Lower leg skin (tissue), 3 donors: Measurements from ENCODE around the gene DOCK1.

Experiments
- CTCF ChIP-seq, 3 donors: fragments of 450-650 bp; IDR thresholded peaks; one replicate each; pipeline ENCODE4 v1.5.1; 2016; ENCODE audit warnings: antibody characterized with exemption in 3 of 3, mild to moderate bottlenecking in 3 of 3, moderate library complexity in 2 of 3
- POLR2A ChIP-seq, 2 donors: fragments of 450-650 bp; IDR thresholded peaks; one replicate each; pipeline ENCODE4 v1.6.1; 2016 to 2017; ENCODE audit warnings: antibody characterized with exemption in 2 of 2, mild to moderate bottlenecking in 1 of 2, moderate library complexity in 1 of 2

DNA sequence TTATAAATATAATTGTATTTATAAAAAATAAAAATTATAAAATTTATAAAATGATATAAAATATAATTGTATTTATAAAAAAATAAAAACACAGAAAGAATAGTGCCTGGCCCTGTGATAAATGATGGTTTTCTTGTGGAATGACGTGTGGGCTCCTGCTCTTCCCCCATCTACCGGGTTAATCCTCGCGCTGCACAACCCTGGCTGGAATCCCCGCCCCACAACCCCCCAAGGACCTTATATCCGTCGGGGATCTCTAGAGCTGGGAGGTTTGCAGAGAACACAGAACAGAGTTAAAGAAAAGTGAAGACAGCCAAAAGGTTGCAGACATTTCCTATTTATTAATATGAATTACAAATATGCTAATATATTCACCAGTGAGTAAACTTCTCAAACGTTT is 548.5 kb downstream of the DOCK1 start:
- no peak for TF ChIP-seq CTCF (IDR thresholded peaks at IDR 0.05)
- no peak for TF ChIP-seq POLR2A (IDR thresholded peaks at IDR 0.05)
